OCI-LY3 (cell line): ENCODE measurements around the gene MMP23B.

Experiments
- CTCF ChIP-seq: fragments of 200-600, 300-600 bp; sonication (generic); IDR thresholded peaks from 2 replicates; pipeline ENCODE4 v1.5.1; 2014; ENCODE audit warnings: antibody characterized with exemption, low read length, low read depth
- EZH2phosphoT487 ChIP-seq: fragments of 200-600 bp; shearing (Covaris generic); IDR thresholded peaks from 2 replicates; pipeline ENCODE4 v1.6.1; 2018; ENCODE audit warnings: antibody characterized with exemption, mixed run types, low read depth

DNA sequence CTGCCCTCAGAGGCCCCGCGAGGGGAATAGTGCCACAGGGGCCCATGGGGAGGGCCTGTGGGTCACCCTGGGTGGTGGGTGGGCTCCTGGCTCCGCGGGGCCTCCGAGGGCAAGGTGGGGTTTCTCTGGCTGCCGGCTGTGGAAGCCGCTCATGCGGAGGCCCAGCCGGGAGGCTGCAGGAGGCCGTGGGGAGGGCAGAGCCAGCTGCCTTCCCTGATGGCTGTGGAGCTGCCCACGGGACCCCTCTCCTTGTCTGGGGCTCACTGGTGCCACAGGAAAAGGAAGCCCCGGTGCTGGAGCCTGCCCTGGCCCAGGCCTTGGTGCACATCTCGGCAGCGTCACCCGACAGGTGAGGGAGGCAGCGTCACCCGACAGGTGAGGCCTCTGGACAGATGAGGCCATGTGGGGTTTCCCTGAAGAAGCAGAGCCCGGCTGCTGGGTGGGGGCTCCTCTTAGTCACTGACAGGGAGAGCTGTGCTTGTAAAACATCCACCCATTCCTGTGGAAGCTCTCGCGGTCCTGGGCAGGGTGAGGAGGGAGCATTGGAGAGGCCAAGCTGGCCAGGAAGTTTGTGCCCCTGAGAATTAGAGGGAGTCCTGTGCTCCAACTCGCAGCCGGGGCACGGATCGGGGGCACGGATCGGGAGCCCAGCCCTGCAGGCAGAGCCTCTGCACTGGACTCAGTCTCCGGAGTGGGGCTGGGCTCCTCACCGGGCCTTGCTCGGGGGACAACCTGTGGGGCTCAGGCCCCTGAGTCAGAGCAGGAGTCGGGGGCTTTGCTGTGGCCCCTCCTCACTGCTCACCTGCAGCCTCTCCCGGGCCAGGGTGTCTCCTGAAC is 10.6 kb upstream of the MMP23B start:
- TF ChIP-seq CTCF, result no peak
- no peak for TF ChIP-seq EZH2phosphoT487
